WTC11 (cell line): ENCODE results near the gene RAD54L2. TPM values are rescaled to one million over a fixed set of nuclear protein-coding genes. Genes with fewer than 3 reads are reported as not detected.

ENCODE experiments used
- CBFB ChIP-seq: sonication (generic); formaldehyde crosslinking; IDR thresholded peaks from 2 replicates; pipeline ENCODE4 v1.8.1; 2022; ENCODE audit warnings: mild to moderate bottlenecking, low read depth, missing genetic modification reagents
- CREM ChIP-seq: sonication (generic); formaldehyde crosslinking; IDR thresholded peaks from 2 replicates; pipeline ENCODE4 v1.8.1; 2022; ENCODE audit warnings: mild to moderate bottlenecking, missing genetic modification reagents, moderate library complexity
- FOXK1 ChIP-seq: sonication (generic); formaldehyde crosslinking; IDR thresholded peaks from 2 replicates; pipeline ENCODE4 v1.8.0; 2022; ENCODE audit warnings: mild to moderate bottlenecking, moderate library complexity, missing genetic modification reagents
- GTF2I ChIP-seq: fragments of 250-450 bp; sonication (Bioruptor Pico); conservative IDR thresholded peaks from 2 replicates; pipeline ENCODE4 v1.4.0; 2021; ENCODE audit warnings: mild to moderate bottlenecking
- IRF2 ChIP-seq: sonication (generic); formaldehyde crosslinking; IDR thresholded peaks from 2 replicates; pipeline ENCODE4 v1.8.0; 2022; ENCODE audit warnings: low read depth, missing genetic modification reagents, borderline replicate concordance
- JAZF1 ChIP-seq: fragments of 250-450 bp; sonication (Bioruptor Pico); IDR thresholded peaks from 2 replicates; pipeline ENCODE4 v1.9.0; 2021; ENCODE audit warnings: moderate library complexity, mild to moderate bottlenecking, inconsistent platforms
- KAT7 ChIP-seq: sonication (generic); formaldehyde crosslinking; IDR thresholded peaks from 2 replicates; pipeline ENCODE4 v1.8.1; 2023; ENCODE audit warnings: missing genetic modification reagents, mild to moderate bottlenecking, borderline replicate concordance
- MYBL2 ChIP-seq: sonication (generic); formaldehyde crosslinking; IDR thresholded peaks from 2 replicates; pipeline ENCODE4 v1.8.1; 2023; ENCODE audit warnings: mild to moderate bottlenecking, moderate library complexity, missing genetic modification reagents
- NFYB ChIP-seq: sonication (generic); formaldehyde crosslinking; conservative IDR thresholded peaks from 2 replicates; pipeline ENCODE4 v1.8.0; 2022; ENCODE audit warnings: low read depth, missing genetic modification reagents
- TCF7 ChIP-seq: sonication (generic); formaldehyde crosslinking; IDR thresholded peaks from 2 replicates; pipeline ENCODE4 v1.8.0; 2022; ENCODE audit warnings: mild to moderate bottlenecking, low read depth, missing genetic modification reagents, moderate library complexity
- ZBTB21 ChIP-seq: sonication (generic); formaldehyde crosslinking; IDR thresholded peaks from 2 replicates; pipeline ENCODE4 v1.8.1; 2023; ENCODE audit warnings: mild to moderate bottlenecking, missing genetic modification reagents, borderline replicate concordance
- ZNF121 ChIP-seq: sonication (generic); formaldehyde crosslinking; IDR thresholded peaks from 2 replicates; pipeline ENCODE4 v1.8.0; 2023; ENCODE audit warnings: missing genetic modification reagents
- ZNF232 ChIP-seq: sonication (generic); formaldehyde crosslinking; IDR thresholded peaks from 2 replicates; pipeline ENCODE4 v1.8.0; 2022; ENCODE audit warnings: mild to moderate bottlenecking, missing genetic modification reagents
- ZNF317 ChIP-seq: sonication (generic); formaldehyde crosslinking; IDR thresholded peaks from 2 replicates; pipeline ENCODE4 v1.8.1; 2023; ENCODE audit warnings: low read depth, mild to moderate bottlenecking, moderate library complexity, missing genetic modification reagents, borderline replicate concordance
- ZNF416 ChIP-seq: fragments of 250-450 bp; sonication (Bioruptor Pico); IDR thresholded peaks from 2 replicates; pipeline ENCODE4 v1.9.0; 2021; ENCODE audit warnings: mild to moderate bottlenecking, inconsistent platforms
- total RNA-seq: library from RNA; stranded (reverse); gene quantifications from 3 replicates; pipeline ENCODE4 v1.2.3, GENCODE V29; 2021
- TF ChIP-seq, protein P1 (sequence below): sonication (generic); formaldehyde crosslinking; conservative IDR thresholded peaks from 2 replicates; pipeline ENCODE4 v1.8.1; 2022; ENCODE audit warnings: mild to moderate bottlenecking, missing genetic modification reagents
- TF ChIP-seq, protein P2 (sequence below): fragments of 250-450 bp; sonication (Bioruptor Pico); conservative IDR thresholded peaks from 2 replicates; pipeline ENCODE4 v1.9.0; 2021; ENCODE audit warnings: mild to moderate bottlenecking
- TF ChIP-seq, protein P3 (sequence below): sonication (generic); formaldehyde crosslinking; IDR thresholded peaks from 2 replicates; pipeline ENCODE4 v1.8.0; 2023; ENCODE audit warnings: missing genetic modification reagents
- TF ChIP-seq, protein P4 (sequence below): sonication (generic); formaldehyde crosslinking; IDR thresholded peaks from 2 replicates; pipeline ENCODE4 v1.8.1; 2023; ENCODE audit warnings: mild to moderate bottlenecking, missing genetic modification reagents
- TF ChIP-seq, protein P5 (sequence below): sonication (generic); formaldehyde crosslinking; IDR thresholded peaks from 2 replicates; pipeline ENCODE4 v1.8.1; 2023; ENCODE audit warnings: mild to moderate bottlenecking, missing genetic modification reagents
- TF ChIP-seq, protein P6 (sequence below): sonication (generic); formaldehyde crosslinking; IDR thresholded peaks from 2 replicates; pipeline ENCODE4 v1.8.1; 2023; ENCODE audit warnings: mild to moderate bottlenecking, missing genetic modification reagents, moderate library complexity
- TF ChIP-seq, protein P7 (sequence below): sonication (generic); formaldehyde crosslinking; IDR thresholded peaks from 2 replicates; pipeline ENCODE4 v1.8.0; 2022; ENCODE audit warnings: mild to moderate bottlenecking, missing genetic modification reagents
- TF ChIP-seq, protein P8 (sequence below): sonication (generic); formaldehyde crosslinking; IDR thresholded peaks from 2 replicates; pipeline ENCODE4 v1.8.1; 2023; ENCODE audit warnings: mild to moderate bottlenecking, moderate library complexity, missing genetic modification reagents

RAD54L2 gene
- total RNA-seq, 1 experiment from 2014 or later = 29.5 TPM

DNA sequence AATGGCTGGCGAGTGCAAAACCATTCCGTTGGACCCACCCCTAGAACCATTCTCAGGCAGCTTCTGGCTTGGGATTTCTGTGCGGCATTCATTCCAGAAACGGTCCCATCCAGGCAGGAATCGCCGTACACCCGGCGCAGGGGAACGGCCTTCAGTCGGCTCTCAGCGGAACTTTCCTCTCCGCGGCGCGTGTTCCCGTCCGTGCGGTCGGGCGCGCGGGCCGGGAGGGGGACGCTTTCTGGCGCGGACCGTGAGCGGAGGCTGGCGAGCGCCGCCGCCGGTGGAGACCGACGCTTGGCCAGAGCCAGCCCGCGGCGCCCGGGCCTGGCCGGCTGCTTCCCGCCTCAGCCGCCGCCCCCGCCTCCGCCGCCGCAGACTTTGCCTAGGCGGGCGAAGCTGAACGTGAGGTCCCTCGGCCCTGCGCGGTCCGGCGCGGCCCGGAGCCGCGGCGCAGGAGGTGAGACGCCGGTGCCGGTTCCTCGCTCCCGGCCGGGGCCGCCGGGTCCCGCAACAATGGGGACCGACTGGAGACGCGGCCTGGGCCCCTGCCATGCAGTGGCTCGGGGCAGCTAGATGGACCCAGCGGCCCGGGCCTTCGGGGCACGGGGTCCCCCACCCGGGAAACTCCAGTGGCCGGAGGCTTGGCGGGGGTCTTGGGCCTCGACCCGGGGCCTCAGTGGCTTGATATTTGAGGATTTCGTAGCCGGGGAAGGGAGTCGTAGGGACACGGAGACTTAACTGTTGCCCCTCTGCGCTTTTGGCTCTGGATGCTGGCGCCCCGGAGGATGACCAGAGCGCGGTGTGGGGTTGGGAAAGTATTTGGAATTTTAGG is at the start of gene RAD54L2 (continued):
- TF ChIP-seq NFYB (CRISPR knock-in tag) (peak; percentile 36; the same call in 1 of the 2 replicates), CREM (CRISPR knock-in tag) (peak; percentile 84), JAZF1 (CRISPR knock-in tag) (no peak), KAT7 (CRISPR knock-in tag) (peak; percentile 99), MYBL2 (peak; percentile 85), FOXK1 (CRISPR knock-in tag) (peak; percentile 85), IRF2 (CRISPR knock-in tag) (no peak), ZBTB21 (CRISPR knock-in tag) (0 out of 2 replicates have a peak, but pooled peaks have one; percentile 63), CBFB (CRISPR knock-in tag) (peak; percentile 91; the same call in 1 of the 2 replicates), ZNF416 (0 out of 2 replicates have a peak, but pooled peaks have one; percentile 38), ZNF232 (CRISPR knock-in tag) (peak; percentile 72), TCF7 (CRISPR knock-in tag) (peak; percentile 81; the same call in 1 of the 2 replicates), ZNF317 (CRISPR knock-in tag) (peak; percentile 61; the same call in 1 of the 2 replicates), GTF2I (CRISPR knock-in tag) (no peak), ZNF121 (peak; percentile 62)
- TF ChIP-seq, protein P1, sequence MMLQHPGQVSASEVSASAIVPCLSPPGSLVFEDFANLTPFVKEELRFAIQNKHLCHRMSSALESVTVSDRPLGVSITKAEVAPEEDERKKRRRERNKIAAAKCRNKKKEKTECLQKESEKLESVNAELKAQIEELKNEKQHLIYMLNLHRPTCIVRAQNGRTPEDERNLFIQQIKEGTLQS = no peak
- TF ChIP-seq, protein P2, sequence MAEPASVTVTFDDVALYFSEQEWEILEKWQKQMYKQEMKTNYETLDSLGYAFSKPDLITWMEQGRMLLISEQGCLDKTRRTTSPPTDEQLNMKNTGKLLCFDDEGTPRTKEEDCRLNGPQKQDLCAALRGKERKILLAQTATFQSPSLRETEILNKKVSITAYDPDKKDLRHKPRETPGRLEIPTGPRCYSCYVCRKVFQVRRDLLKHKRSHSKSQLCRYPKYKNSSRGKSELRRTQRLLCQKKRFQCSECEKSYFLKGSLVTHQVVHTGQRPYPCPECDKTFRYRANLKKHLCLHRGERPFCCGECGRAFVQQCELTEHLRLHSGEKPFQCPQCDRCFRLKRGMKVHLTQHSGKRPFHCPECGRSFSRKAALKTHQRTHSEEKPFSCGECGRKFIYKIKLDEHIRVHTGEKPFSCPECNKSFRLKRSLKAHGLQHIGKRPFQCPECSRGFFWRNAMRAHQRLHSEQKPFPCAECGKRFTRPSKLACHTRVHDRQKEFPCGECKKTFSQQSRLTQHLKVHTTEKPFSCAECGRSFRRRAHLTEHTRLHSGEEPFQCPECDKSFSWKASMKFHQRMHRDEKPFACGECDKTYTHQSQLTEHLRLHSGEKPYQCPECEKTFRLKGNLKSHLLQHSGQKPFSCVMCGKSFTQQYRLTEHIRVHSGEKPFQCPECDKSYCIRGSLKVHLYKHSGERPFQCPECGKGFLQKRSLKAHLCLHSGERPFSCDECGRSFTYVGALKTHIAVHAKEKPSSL (CRISPR knock-in tag) = no peak
- TF ChIP-seq, protein P3, sequence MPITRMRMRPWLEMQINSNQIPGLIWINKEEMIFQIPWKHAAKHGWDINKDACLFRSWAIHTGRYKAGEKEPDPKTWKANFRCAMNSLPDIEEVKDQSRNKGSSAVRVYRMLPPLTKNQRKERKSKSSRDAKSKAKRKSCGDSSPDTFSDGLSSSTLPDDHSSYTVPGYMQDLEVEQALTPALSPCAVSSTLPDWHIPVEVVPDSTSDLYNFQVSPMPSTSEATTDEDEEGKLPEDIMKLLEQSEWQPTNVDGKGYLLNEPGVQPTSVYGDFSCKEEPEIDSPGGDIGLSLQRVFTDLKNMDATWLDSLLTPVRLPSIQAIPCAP (CRISPR knock-in tag) = peak; percentile 79
- TF ChIP-seq, protein P4, sequence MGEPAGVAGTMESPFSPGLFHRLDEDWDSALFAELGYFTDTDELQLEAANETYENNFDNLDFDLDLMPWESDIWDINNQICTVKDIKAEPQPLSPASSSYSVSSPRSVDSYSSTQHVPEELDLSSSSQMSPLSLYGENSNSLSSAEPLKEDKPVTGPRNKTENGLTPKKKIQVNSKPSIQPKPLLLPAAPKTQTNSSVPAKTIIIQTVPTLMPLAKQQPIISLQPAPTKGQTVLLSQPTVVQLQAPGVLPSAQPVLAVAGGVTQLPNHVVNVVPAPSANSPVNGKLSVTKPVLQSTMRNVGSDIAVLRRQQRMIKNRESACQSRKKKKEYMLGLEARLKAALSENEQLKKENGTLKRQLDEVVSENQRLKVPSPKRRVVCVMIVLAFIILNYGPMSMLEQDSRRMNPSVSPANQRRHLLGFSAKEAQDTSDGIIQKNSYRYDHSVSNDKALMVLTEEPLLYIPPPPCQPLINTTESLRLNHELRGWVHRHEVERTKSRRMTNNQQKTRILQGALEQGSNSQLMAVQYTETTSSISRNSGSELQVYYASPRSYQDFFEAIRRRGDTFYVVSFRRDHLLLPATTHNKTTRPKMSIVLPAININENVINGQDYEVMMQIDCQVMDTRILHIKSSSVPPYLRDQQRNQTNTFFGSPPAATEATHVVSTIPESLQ = no peak
- TF ChIP-seq, protein P5, sequence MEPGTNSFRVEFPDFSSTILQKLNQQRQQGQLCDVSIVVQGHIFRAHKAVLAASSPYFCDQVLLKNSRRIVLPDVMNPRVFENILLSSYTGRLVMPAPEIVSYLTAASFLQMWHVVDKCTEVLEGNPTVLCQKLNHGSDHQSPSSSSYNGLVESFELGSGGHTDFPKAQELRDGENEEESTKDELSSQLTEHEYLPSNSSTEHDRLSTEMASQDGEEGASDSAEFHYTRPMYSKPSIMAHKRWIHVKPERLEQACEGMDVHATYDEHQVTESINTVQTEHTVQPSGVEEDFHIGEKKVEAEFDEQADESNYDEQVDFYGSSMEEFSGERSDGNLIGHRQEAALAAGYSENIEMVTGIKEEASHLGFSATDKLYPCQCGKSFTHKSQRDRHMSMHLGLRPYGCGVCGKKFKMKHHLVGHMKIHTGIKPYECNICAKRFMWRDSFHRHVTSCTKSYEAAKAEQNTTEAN (CRISPR knock-in tag) = peak; percentile 32; the same call in 1 of the 2 replicates
- TF ChIP-seq, protein P6, sequence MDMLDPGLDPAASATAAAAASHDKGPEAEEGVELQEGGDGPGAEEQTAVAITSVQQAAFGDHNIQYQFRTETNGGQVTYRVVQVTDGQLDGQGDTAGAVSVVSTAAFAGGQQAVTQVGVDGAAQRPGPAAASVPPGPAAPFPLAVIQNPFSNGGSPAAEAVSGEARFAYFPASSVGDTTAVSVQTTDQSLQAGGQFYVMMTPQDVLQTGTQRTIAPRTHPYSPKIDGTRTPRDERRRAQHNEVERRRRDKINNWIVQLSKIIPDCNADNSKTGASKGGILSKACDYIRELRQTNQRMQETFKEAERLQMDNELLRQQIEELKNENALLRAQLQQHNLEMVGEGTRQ (CRISPR knock-in tag) = no peak; the same call in 1 of the 2 replicates
- TF ChIP-seq, protein P7, sequence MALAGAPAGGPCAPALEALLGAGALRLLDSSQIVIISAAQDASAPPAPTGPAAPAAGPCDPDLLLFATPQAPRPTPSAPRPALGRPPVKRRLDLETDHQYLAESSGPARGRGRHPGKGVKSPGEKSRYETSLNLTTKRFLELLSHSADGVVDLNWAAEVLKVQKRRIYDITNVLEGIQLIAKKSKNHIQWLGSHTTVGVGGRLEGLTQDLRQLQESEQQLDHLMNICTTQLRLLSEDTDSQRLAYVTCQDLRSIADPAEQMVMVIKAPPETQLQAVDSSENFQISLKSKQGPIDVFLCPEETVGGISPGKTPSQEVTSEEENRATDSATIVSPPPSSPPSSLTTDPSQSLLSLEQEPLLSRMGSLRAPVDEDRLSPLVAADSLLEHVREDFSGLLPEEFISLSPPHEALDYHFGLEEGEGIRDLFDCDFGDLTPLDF (CRISPR knock-in tag) = no peak
- TF ChIP-seq, protein P8, sequence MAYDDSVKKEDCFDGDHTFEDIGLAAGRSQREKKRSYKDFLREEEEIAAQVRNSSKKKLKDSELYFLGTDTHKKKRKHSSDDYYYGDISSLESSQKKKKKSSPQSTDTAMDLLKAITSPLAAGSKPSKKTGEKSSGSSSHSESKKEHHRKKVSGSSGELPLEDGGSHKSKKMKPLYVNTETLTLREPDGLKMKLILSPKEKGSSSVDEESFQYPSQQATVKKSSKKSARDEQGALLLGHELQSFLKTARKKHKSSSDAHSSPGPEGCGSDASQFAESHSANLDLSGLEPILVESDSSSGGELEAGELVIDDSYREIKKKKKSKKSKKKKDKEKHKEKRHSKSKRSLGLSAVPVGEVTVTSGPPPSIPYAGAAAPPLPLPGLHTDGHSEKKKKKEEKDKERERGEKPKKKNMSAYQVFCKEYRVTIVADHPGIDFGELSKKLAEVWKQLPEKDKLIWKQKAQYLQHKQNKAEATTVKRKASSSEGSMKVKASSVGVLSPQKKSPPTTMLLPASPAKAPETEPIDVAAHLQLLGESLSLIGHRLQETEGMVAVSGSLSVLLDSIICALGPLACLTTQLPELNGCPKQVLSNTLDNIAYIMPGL (CRISPR knock-in tag) = peak; percentile 98
